HepG2 (cell line): Measurements from ENCODE around the gene EVC. TPM values are rescaled to one million over a fixed set of nuclear protein-coding genes. Genes with fewer than 3 reads are reported as not detected.

Source experiments
- CBX2 ChIP-seq, 2 experiments: fragments of 200-600 bp in 1 of 2; sonication (generic); formaldehyde crosslinking in 1 of 2; IDR thresholded peaks; 2 replicates each; pipeline versions ENCODE4 v1.7.0 to v1.8.1; 2018 to 2022; ENCODE audit warnings: low read depth in 2 of 2, low read length in 1 of 2, mild to moderate bottlenecking in 1 of 2, missing genetic modification reagents in 1 of 2
- GATAD2A ChIP-seq: IDR thresholded peaks from 2 replicates; pipeline ENCODE4 v1.6.1; 2016
- IRF2 ChIP-seq: IDR thresholded peaks from 2 replicates; pipeline ENCODE4 v1.6.1; 2018; ENCODE audit warnings: missing genetic modification reagents, missing compliant biosample characterization
- JARID2 ChIP-seq: sonication (generic); formaldehyde crosslinking; IDR thresholded peaks from 2 replicates; pipeline ENCODE4 v1.8.1; 2023; ENCODE audit warnings: missing genetic modification reagents, inconsistent platforms; ENCODE audit not compliant: insufficient replicate concordance
- PATZ1 ChIP-seq: sonication (generic); formaldehyde crosslinking; IDR thresholded peaks from 2 replicates; pipeline ENCODE4 v1.4.0; 2020; ENCODE audit warnings: missing genetic modification reagents
- SAP130 ChIP-seq: IDR thresholded peaks from 2 replicates; pipeline ENCODE4 v1.6.1; 2016; ENCODE audit warnings: low read depth
- SNAPC2 ChIP-seq: sonication (generic); formaldehyde crosslinking; IDR thresholded peaks from 2 replicates; pipeline ENCODE4 v1.8.1; 2022; ENCODE audit warnings: mild to moderate bottlenecking, missing genetic modification reagents
- TEAD3 ChIP-seq: optimal IDR thresholded peaks from 2 replicates; pipeline ENCODE3; 2016; ENCODE audit warnings: borderline replicate concordance
- XRCC5 ChIP-seq: fragments of 200-400 bp; formaldehyde crosslinking; optimal IDR thresholded peaks from 2 replicates; pipeline ENCODE3; 2017; ENCODE audit warnings: mild to moderate bottlenecking, low read length
- ZNF512 ChIP-seq: sonication (generic); formaldehyde crosslinking; IDR thresholded peaks from 2 replicates; pipeline ENCODE4 v1.4.0; 2020; ENCODE audit warnings: mild to moderate bottlenecking, missing genetic modification reagents
- ZNF670 ChIP-seq: sonication (generic); formaldehyde crosslinking; IDR thresholded peaks from 2 replicates; pipeline ENCODE4 v1.8.0; 2022; ENCODE audit warnings: mild to moderate bottlenecking, missing genetic modification reagents, borderline replicate concordance
- ZNF7 ChIP-seq: IDR thresholded peaks from 2 replicates; pipeline ENCODE4 v1.6.1; 2016; ENCODE audit warnings: missing biosample characterization, missing genetic modification reagents
- ZNF703 ChIP-seq: sonication (generic); formaldehyde crosslinking; IDR thresholded peaks from 2 replicates; pipeline ENCODE4 v1.5.1; 2020; ENCODE audit warnings: missing genetic modification reagents, mild to moderate bottlenecking, moderate library complexity, borderline replicate concordance
- ZNF883 ChIP-seq: sonication (generic); formaldehyde crosslinking; IDR thresholded peaks from 2 replicates; pipeline ENCODE4 v1.5.1; 2020; ENCODE audit warnings: mild to moderate bottlenecking, missing genetic modification reagents; ENCODE audit errors: not compliant biosample characterization
- polyA plus RNA-seq, 8 experiments: library from polyadenylated mRNA; depleted of rRNA in 3 of 8; stranded (reverse) in 7 of 8; unstranded in 1 of 8; fragments of >200 nt; fragmentation: Illumina TruSeq in 4 of 8; extraction: Trizol in 4 of 8; gene quantifications; 2 replicates each; pipeline versions ENCODE4 v1.2.1 to v1.2.3, GENCODE V29; 2011 to 2016; ENCODE audit warnings: low read depth in 4 of 8, missing spikeins in 1 of 8, mixed read lengths in 1 of 8; ENCODE audit not compliant: insufficient read depth in 1 of 8
- total RNA-seq, 5 experiments: library from RNA; depleted of rRNA; stranded (reverse); fragments of >200 nt; fragmentation: Illumina TruSeq; extraction: Trizol; gene quantifications; 2 replicates each; pipeline ENCODE4 v1.2.3, GENCODE V29; 2016; ENCODE audit warnings: low read depth in 1 of 5
- TF ChIP-seq, protein P1 (sequence below): sonication (generic); formaldehyde crosslinking; IDR thresholded peaks from 2 replicates; pipeline ENCODE4 v1.4.0; 2020; ENCODE audit warnings: missing genetic modification reagents, borderline replicate concordance
- TF ChIP-seq, protein P2 (sequence below): sonication (generic); formaldehyde crosslinking; IDR thresholded peaks from 2 replicates; pipeline ENCODE4 v1.4.0; 2020; ENCODE audit warnings: missing genetic modification reagents, borderline replicate concordance
- TF ChIP-seq, protein P3 (sequence below): IDR thresholded peaks from 2 replicates; pipeline ENCODE4 v1.6.1; 2016; ENCODE audit warnings: missing genetic modification reagents, missing compliant biosample characterization

Gene EVC
- total and polyA plus RNA-seq, 2 of the 13 experiments (the other 11 are each of a cell fraction or from before 2014, with no cell fraction given), result 3.1 to 4.9 TPM

- no peak for TF ChIP-seq SNAPC2 (CRISPR knock-in tag)
- peak; percentile 66 for TF ChIP-seq GATAD2A (CRISPR knock-in tag)
- TF ChIP-seq ZNF7 (CRISPR knock-in tag), result no peak
- TF ChIP-seq, protein P1, sequence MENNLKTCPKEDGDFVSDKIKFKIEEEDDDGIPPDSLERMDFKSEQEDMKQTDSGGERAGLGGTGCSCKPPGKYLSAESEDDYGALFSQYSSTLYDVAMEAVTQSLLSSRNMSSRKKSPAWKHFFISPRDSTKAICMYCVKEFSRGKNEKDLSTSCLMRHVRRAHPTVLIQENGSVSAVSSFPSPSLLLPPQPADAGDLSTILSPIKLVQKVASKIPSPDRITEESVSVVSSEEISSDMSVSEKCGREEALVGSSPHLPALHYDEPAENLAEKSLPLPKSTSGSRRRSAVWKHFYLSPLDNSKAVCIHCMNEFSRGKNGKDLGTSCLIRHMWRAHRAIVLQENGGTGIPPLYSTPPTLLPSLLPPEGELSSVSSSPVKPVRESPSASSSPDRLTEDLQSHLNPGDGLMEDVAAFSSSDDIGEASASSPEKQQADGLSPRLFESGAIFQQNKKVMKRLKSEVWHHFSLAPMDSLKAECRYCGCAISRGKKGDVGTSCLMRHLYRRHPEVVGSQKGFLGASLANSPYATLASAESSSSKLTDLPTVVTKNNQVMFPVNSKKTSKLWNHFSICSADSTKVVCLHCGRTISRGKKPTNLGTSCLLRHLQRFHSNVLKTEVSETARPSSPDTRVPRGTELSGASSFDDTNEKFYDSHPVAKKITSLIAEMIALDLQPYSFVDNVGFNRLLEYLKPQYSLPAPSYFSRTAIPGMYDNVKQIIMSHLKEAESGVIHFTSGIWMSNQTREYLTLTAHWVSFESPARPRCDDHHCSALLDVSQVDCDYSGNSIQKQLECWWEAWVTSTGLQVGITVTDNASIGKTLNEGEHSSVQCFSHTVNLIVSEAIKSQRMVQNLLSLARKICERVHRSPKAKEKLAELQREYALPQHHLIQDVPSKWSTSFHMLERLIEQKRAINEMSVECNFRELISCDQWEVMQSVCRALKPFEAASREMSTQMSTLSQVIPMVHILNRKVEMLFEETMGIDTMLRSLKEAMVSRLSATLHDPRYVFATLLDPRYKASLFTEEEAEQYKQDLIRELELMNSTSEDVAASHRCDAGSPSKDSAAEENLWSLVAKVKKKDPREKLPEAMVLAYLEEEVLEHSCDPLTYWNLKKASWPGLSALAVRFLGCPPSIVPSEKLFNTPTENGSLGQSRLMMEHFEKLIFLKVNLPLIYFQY (CRISPR knock-in tag), result peak; percentile 79; the same call in 1 of the 2 replicates
- TF ChIP-seq JARID2 (CRISPR knock-in tag), result no peak
- TF ChIP-seq ZNF670 (CRISPR knock-in tag), result no peak
- no peak for TF ChIP-seq CBX2 (IDR thresholded peaks at IDR 0.05; ENCODE audit: low read depth, low read length)
- no peak for TF ChIP-seq CBX2 (CRISPR knock-in tag; IDR thresholded peaks at IDR 0.05; ENCODE audit: low read depth)
- TF ChIP-seq, protein P2, sequence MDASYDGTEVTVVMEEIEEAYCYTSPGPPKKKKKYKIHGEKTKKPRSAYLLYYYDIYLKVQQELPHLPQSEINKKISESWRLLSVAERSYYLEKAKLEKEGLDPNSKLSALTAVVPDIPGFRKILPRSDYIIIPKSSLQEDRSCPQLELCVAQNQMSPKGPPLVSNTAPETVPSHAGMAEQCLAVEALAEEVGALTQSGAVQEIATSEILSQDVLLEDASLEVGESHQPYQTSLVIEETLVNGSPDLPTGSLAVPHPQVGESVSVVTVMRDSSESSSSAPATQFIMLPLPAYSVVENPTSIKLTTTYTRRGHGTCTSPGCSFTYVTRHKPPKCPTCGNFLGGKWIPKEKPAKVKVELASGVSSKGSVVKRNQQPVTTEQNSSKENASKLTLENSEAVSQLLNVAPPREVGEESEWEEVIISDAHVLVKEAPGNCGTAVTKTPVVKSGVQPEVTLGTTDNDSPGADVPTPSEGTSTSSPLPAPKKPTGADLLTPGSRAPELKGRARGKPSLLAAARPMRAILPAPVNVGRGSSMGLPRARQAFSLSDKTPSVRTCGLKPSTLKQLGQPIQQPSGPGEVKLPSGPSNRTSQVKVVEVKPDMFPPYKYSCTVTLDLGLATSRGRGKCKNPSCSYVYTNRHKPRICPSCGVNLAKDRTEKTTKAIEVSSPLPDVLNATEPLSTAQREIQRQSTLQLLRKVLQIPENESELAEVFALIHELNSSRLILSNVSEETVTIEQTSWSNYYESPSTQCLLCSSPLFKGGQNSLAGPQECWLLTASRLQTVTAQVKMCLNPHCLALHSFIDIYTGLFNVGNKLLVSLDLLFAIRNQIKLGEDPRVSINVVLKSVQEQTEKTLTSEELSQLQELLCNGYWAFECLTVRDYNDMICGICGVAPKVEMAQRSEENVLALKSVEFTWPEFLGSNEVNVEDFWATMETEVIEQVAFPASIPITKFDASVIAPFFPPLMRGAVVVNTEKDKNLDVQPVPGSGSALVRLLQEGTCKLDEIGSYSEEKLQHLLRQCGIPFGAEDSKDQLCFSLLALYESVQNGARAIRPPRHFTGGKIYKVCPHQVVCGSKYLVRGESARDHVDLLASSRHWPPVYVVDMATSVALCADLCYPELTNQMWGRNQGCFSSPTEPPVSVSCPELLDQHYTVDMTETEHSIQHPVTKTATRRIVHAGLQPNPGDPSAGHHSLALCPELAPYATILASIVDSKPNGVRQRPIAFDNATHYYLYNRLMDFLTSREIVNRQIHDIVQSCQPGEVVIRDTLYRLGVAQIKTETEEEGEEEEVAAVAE, result no peak
- peak; percentile 43; the same call in 1 of the 2 replicates for TF ChIP-seq IRF2 (CRISPR knock-in tag)
- no peak for TF ChIP-seq XRCC5
- no peak for TF ChIP-seq ZNF703 (CRISPR knock-in tag)
- TF ChIP-seq TEAD3 (CRISPR knock-in tag), result peak; percentile 73
- peak; percentile 24; the same call in 1 of the 2 replicates for TF ChIP-seq PATZ1 (CRISPR knock-in tag)
- TF ChIP-seq ZNF512 (CRISPR knock-in tag), result no peak
- TF ChIP-seq, protein P3, sequence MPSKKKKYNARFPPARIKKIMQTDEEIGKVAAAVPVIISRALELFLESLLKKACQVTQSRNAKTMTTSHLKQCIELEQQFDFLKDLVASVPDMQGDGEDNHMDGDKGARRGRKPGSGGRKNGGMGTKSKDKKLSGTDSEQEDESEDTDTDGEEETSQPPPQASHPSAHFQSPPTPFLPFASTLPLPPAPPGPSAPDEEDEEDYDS, result 0 out of 2 replicates have a peak, but pooled peaks have one; percentile 23
- TF ChIP-seq ZNF883, result no peak
- TF ChIP-seq SAP130 (CRISPR knock-in tag), result peak; percentile 42; the same call in 1 of the 2 replicates
Observed at GRCh38 chr4:5722328-5722727, 11.3 kb downstream of the EVC start (continued).
